Nucleus accumbens (tissue), 56 donors: ENCODE measurements around the gene BLVRB.
"Not testable (repeated sequence)": the region's sequence is repeated elsewhere in the genome, so short reads cannot be mapped to it uniquely, and the experiment has no call there.

Experiments used
- DNase-seq, 56 donors: peaks; one replicate each; lab custom pipeline; 2025; lab: John Stamatoyannopoulos, UW

Gene BLVRB

DNA sequence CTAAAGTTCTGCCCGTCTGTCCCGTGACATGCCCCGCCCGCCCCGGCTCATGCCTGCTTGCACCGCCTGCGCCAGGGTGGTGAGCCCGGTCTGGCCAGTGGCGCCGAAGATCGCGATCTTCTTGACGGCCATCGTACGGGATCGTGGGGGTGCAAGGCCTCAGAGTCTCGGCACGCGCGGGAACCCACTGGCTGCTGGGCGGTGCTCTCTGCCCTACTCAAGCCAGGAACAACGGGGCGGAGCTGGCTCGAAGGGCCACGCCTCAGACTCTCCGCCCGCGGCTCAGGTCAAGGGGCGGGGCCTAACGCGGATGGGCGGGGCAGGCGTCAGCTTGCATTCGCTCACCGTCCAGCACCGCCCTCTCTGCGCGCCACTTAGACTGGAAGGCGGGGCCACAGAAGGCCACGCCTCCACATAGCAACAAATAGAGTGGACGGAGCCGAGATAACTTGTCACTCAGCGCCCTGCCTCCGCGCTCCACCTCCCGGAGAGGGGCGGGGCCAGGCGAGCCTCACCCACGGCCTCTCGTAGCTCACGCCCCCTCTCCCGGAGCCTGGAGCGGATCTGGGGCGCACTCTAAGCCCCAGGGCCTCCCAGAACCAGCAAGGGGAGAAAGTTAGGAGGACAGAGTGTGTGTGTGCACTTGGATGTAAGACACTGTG is at the start of gene BLVRB:
Gene BLVRB, minus strand, starts transcription at position 189 of the 662 bp plus-strand sequence. Its CDS starts 57 bp downstream, at position 132.
- peak; percentile 83 to 100 (median 98) for DNase-seq

DNA sequence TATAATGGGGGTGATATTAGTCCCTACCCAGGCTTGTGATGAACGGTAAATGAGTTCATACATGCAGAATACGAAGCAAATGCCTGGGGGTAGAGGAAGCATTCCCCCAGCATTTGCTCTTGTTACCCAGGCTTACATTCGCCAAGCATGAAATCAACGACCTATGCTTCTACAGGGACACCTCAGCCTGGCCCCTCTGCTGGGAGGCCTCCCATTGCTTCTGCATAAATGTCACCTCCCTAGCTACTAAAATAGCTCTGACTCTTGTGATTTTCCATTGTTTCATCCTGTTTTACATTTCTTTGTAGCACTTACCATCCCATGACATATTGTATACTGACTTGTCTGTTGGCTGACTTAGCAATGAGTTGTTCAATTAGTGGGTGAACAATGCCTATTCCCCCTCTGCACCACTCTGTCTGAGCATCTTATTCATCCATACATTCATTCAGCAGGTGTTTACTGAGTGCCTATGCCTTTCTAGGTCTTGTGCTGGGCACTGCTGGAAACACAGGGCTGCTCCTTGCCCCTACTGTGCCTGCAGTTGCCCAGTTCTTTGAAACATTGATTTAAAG is 48.3 kb upstream of the BLVRB start:
- DNase-seq: peak in 5 of 56 donors; percentile 9 to 14 (median 11)

DNA sequence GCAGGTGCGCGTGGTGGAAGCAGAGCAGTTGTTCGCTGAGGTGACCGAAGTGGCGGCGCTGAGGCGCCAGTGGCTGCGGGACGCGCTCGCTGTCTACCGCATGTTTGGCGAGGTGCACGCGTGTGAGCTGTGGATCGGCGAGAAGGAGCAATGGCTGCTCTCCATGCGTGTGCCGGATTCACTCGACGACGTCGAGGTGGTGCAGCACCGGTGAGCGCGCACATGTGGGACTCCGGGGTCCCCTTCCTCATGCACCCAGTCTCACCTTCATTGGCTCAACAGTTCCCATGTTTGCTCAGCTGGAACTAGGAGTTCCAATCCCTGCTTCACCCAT is 47.8 kb upstream of the BLVRB start:
- DNase-seq: no peak

DNA sequence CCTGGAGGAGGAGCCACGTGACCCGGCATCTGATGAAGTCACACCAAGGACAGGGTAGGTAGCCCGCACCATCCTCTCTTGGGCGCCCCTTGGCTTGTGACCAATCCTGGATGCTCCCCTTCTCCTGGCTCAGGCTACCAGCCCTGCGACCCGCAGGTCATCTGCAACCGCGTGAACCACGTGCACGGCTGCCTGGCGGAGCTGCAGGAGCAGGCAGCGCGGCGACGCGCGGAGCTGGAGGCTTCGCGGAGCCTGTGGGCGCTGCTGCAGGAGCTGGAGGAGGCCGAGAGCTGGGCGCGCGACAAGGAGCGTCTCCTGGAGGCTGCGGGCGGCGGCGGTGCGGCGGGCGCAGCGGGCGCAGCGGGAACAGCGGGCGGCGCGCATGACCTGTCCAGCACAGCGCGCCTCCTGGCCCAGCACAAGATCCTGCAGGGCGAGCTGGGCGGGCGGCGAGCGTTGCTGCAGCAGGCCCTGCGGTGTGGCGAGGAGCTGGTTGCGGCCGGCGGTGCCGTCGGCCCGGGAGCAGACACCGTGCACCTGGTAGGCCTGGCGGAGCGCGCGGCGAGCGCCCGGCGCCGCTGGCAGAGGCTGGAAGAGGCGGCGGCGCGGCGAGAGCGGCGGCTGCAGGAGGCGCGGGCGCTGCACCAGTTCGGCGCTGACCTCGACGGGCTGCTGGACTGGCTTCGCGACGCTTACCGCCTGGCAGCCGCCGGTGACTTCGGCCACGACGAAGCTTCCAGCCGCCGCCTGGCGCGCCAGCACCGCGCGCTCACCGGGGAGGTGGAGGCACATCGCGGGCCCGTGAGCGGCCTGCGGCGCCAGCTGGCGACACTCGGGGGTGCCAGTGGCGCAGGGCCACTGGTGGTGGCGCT is 47.2 kb upstream of the BLVRB start:
- DNase-seq: peak in 1 of 56 donors; percentile 8

- DNase-seq: no peak
These were observed 46.5 kb upstream of the BLVRB start for GRCh38 chr19:40512110-40512472.

- DNase-seq: no peak
These were observed 45.9 kb upstream of the BLVRB start for GRCh38 chr19:40511487-40511886.

DNA sequence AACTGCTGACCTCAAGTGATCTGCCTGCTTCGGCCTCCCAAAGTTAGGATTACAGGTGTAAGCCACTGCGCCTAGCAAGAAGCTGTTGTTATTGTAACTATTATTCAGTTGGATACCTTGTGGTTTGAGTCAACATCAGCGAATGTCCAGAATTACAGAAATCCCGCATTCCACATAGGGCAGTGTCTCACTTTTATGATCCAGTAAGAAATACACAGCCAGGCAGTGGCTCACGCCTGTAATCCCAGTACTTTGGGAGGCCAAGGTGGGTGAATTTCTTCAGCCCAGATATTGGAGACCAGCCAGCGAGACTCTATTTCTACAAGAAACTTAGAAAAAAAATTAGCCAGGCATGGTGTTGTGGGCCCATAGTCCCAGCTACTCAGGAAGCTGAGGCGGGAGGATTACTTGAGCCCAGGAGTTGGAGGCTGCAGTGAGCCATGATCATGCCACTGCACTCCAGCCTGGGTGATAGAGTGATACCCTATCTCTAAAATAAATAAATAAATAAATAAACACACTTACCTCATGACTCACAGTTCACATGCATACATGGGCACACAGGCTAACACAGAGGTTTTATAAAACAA is 45.1 kb upstream of the BLVRB start:
- DNase-seq: no peak

DNA sequence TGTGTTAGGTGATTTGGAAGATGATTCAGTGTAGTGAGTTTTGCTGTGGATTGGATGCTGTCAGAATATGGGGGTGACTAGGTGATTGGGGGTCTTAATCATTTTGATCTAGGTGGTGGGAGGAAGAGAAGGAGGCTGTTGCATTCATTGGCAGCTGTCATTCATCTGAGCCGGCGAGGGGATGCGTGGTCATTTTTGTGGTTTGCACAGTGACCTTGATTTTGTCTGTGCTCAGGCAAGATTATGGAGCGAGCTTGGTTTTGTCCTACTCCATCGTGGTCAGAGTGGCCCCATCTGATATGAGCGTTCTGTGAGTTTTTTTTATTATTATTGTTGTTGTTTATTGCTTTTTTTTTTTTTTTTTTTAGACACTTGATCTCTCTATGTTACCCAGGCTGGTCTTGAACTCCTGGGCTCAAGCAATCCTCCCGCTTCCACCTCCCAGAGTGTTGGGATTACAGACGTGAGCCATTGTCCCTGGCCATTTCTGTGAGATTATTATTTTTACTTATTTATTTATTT is 43.3 kb upstream of the BLVRB start:
- DNase-seq: no peak

GRCh38 chr19:40507892-40508291 is 42.3 kb upstream of the BLVRB start:
- DNase-seq: no peak

DNA sequence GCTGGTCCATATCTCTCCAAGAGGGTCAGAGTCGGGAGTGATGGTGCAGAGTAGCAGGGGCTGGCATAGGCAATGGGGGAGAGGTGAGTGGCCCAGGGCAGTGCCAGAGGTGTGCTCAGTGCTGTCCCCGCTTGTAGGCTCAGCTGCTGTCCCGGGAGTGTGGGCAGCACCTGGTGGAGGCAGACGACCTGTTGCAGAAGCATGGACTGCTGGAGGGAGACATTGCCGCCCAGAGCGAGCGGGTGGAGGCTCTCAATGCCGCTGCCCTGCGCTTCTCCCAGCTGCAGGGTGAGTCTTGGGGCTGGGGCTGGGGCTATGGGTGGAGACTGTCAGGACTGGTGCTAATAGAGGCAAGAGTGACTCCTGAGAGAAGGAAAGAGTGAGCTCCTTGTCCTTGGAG is 40.6 kb upstream of the BLVRB start:
- no peak for DNase-seq

GRCh38 chr19:40503320-40503695 is 37.8 kb upstream of the BLVRB start:
- peak in 47 of 56 donors; percentile 3 to 90 (median 66) for DNase-seq

DNA sequence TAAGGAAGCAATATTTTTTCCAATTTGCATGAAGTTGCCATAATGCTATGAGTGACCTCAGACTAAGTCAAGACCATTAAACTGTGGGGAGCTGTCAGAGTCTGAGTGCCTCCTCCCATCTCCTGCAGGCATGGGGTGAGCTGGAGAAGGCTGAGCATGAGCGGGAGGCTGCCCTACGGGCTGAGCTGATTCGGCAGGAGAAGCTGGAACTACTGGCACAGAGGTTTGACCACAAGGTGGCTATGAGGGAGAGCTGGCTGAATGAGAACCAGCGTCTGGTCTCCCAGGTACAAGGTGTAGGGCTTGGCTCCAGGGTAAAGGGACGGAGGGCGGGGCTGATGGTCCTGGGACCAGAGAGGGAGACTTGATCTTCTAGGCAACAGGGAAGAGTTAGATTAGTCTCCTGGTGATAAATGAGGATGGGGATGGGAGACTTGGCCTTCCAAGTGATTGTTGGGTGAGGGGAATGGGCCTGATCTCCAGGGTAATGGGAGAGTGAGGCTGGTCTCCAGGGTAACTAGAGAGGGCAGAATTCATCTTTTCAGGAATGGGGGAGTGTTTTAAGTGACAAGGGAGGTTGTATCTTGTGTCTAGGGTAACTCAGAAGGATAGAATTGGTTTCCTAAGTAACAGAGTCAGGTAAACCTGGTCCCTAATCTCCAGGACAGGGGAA is 37.2 kb upstream of the BLVRB start:
- peak in 2 of 56 donors; percentile 5 to 16 for DNase-seq

- DNase-seq: no peak
These were observed 36.5 kb upstream of the BLVRB start for GRCh38 chr19:40502081-40502480.

- no peak for DNase-seq
These were observed 36.1 kb upstream of the BLVRB start for GRCh38 chr19:40501599-40501998.

GRCh38 chr19:40500678-40501530 is 35.4 kb upstream of the BLVRB start:
- DNase-seq: not testable (repeated sequence)

DNA sequence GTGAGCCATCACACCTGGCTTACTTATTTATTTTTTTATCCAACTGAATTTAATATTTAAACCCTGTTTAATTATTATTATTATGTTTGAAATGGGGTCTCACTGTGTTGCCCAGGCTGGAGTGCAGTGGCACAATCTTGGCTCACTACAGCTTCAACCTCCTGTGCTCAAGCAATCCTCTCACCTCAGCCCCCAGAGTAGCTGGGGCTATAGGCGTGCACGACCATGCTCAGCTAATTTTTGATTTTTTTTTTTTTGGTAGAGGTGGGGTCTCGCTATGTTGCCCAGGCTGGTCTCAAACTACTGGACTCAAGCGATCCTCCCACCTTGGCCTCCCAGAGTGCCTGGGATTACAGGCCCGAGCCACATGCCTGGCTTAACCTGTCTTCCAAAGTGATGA is 33.8 kb upstream of the BLVRB start:
- DNase-seq: no peak

DNA sequence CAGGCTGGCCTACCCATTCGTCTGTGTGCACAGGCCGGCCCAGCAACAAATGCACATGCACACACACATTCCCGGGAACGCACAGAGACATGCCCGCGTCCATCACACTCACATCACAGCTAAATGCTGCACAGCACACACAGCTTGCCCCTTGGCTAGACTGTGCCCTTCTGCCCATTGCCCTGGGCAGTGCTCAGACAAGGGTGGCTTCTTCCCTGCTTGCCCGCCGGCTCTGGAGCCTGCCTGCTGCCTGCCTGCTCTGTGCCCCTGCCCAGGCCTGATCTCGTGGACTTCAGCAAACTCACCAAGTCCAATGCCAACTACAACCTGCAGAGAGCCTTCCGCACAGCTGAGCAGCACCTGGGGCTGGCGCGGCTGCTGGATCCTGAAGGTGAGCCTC is 31.7 kb upstream of the BLVRB start:
- DNase-seq: no peak

- no peak for DNase-seq
These were observed 28.8 kb upstream of the BLVRB start for GRCh38 chr19:40494191-40494838.

DNA sequence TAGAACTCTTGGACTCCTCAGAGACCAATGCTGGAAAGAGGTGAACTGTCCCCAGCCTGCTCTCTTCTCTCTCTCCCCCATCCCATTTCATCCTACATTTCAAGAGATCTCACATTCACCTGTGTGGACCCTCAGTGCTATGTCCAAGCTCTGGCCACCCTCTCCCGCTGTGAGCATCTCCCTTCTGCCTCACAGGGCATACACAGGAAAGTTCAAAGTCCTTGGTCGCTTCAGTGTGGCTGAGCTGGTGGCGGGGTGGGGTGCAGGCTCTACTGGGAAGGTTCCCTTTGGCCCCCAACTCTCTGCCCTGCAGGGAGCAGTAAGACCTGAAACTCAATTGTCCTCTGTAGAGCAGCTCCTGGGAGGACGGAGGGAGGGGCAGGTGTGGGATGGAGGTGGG is 28.2 kb upstream of the BLVRB start:
- DNase-seq: no peak
